Endometrial microvascular endothelial cells (primary cell): ENCODE measurements around the gene ZFP69. TPM values are rescaled to one million over a fixed set of nuclear protein-coding genes. Genes with fewer than 3 reads are reported as not detected.
"Not testable (repeated sequence)": the region's sequence is repeated elsewhere in the genome, so short reads cannot be mapped to it uniquely, and the experiment has no call there.

Experiments
- in situ Hi-C: cut with HindIII; loops from 2 replicates; pipeline ENCODE4 v1.10.0; 2017; ENCODE audit warnings: low sequenced_read_pairs, low pct_unique_long_range_greater_than_20kb; ENCODE audit errors: inconsistent ontology term
- total RNA-seq: library from RNA; depleted of rRNA; stranded (reverse); fragments of >200 nt; gene quantifications from one replicate; pipeline ENCODE4 v1.2.3, GENCODE V29; 2015; ENCODE audit errors: inconsistent ontology term

ZFP69 gene
- total RNA-seq, 1 donor from 2014 or later: 1.9 TPM

GRCh38 chr1:40502651-40503050 lies 25.6 kb downstream of the ZFP69 start:
- in situ Hi-C loops: not testable (repeated sequence)

- in situ Hi-C loops: no loop called here
Observed at GRCh38 chr1:40507973-40508372, 30.9 kb downstream of the ZFP69 start.

DNA sequence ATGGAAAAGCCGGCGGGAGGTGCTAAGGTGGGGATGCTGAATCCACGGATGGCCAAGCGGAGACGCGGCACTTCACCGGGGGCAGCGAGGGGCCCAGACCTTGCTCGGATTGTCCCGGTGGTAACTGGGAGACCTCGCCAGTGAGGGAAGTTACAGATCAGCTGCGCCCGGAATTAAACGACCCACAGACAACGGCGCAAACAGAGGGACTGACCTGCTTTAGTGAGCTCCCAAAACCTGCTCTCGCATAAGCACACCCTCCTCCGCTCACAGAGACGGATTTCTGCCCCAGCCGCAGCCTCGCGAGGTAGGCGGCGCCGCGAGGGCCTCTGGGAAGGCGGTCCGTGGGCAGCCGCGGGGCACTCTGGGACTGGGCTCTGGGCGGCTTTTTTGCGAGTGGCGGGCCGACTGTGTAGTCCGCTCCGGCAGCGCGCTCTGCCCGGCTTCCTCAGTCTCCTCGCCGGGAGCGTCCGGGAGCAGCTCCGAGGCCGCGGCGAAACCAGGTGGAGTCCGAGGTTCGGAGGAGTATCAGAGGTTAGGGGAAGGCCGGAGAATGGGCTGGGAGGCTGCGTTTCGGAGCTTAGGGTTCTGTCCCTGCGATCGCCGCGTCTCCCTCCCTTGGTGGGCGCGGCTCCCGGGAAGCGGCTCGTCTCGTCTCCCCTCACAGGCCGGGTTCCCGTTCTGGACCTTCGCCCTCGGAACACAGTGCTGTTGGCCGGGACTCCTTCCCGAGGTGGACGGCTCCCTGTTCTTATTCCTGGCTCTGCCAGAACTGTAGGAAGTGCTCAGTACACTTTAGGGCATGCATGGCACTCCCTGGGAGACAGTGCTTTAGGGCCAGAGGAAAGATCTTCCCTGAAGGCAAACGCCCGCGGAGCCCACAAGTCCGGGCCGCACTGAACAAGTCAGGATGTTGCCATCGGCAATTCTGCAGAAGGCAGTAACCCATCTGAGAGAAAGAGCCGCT lies 31.6 kb downstream of the ZFP69 start, which contains the start of gene EXO5:
TSS of gene EXO5 (plus strand) at position 393 of the 967 bp plus-strand sequence. CDS start 5,778 bp downstream, outside the sequence.
- in situ Hi-C loops: no loop called here

GRCh38 chr1:40519517-40519916 lies 42.4 kb downstream of the ZFP69 start:
- in situ Hi-C loops: no loop called here

- in situ Hi-C loops: no loop called here
Observed at GRCh38 chr1:40530735-40531380, 53.8 kb downstream of the ZFP69 start.

DNA sequence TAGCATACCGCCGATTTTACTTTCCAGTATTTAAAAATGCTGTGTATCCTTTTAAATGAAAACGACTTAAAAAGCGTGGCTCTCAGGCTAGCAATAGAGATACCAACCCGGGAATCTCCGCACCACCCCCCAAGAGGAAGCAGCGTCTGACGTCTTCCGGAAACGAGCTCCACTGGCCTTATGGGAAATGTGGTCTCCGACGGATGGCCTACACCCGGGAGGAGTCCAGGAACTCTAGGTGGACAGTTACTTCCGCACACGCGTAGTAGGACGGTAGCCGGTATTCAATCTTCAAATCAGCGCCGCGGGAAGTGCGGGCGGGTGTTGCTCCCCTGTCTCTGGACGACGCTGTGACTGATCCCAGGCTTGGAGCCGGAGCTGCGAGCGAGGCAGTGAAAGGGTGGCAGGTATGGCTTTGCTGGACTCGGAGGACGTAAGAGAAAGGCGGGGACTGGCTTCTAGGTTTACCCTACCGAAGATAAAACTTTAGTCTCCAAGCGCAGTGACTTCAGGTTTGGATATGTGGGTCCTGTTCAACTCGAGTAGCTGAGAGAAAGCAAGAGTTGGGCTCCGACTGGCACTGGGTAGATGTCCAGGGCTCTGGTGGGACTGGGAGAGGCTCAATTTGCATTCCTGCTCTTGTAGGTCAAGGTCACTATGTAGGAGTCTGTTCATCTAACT lies 54.4 kb downstream of the ZFP69 start, which contains the start of gene ZNF684:
TSS of gene ZNF684 (plus strand) at position 257 of the 681 bp plus-strand sequence. CDS start 1,530 bp downstream, outside the sequence.
- in situ Hi-C loops: no loop called here

- in situ Hi-C loops: no loop called here
Observed at GRCh38 chr1:40532062-40532389, 54.9 kb downstream of the ZFP69 start.

DNA sequence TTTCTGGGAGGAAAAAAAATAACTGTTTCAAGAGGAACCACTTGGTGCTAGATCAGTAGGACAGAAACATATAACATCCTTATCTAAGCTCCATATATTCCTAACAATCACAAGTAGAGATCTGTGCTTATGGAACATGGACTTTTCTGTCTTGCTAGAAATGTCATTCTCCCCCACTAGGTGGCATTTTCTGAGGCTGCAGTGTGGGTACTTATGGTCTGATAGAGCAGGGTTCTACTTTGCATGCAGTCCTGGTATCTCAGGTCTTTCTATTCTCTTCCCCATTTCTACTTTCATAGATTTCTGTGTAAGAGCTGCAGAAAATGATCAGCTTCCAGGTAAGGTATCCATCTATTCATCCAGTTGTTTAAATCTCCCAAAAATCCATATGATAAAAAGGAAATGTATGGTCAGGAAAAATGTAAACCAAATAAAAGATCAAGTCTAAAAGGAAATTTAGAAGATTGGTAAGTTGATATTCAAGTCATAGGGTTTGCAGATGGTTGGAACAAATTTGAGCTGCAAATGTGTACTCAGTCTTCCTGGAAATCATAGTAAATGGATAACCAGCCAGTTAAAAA lies 55.8 kb downstream of the ZFP69 start:
- in situ Hi-C loops: no loop called here

DNA sequence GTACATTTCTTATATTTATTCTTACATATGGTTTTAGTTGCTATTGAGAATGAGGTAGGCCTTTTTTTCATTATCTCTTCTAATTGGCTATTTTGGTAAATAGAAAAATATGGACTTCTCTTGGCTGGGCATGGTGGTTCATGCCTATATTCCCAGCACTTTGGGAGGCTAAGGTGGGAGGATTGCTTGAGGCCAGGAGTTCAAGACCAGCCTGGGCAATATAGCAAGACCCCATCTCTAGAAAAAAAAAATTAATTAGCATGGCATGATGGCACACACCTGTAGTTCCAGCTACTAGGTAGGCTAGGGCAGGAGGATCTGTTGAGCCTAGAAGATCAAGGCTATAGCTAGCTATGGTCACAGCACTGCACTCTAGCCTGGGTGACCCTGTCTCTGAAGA lies 57.5 kb downstream of the ZFP69 start:
- in situ Hi-C loops: no loop called here

DNA sequence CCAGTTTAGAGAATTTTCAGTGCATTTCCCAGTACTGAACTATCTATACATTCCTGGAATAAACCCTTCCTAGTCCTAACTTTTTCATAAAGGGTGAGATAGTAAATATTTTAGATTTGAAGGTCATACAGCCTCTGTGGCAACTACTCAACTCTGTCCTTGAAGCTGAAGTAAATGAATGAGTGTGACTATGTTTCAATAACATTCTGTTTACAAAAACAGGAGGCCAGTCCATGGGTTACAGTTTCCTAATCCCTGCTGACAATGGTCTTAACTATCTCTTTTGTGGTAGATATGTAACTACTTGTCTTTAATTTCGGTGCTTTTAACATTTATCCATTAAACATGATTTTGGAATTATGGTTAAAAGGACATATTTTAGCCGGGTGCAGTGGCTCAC lies 58.6 kb downstream of the ZFP69 start:
- in situ Hi-C loops: no loop called here

GRCh38 chr1:40539338-40539737 lies 62.2 kb downstream of the ZFP69 start:
- in situ Hi-C loops: no loop called here

Other genes with a start within 250 kb of the ZFP69 start
- gene TMCO2, start 229.4 kb upstream of the ZFP69 start, total RNA-seq: not detected
- 78.8 TPM for gene ZMPSTE24, start 219.1 kb upstream of the ZFP69 start, total RNA-seq
- not detected for gene COL9A2, start 160.0 kb upstream of the ZFP69 start, total RNA-seq
- 26.6 TPM for gene SMAP2, start 103.6 kb upstream of the ZFP69 start, total RNA-seq
- gene ZFP69B, start 26.8 kb upstream of the ZFP69 start, total RNA-seq: 1.8 TPM
- 23.1 TPM for gene EXO5, start 31.5 kb downstream of the ZFP69 start, total RNA-seq
- 0.84 TPM for gene ZNF684, start 54.3 kb downstream of the ZFP69 start, total RNA-seq
- gene RIMS3, start 188.4 kb downstream of the ZFP69 start, total RNA-seq: 0.09 TPM
- gene NFYC, start 214.4 kb downstream of the ZFP69 start, total RNA-seq: 37.7 TPM